ENCODE measurements around the gene CCDC182.

DNA sequence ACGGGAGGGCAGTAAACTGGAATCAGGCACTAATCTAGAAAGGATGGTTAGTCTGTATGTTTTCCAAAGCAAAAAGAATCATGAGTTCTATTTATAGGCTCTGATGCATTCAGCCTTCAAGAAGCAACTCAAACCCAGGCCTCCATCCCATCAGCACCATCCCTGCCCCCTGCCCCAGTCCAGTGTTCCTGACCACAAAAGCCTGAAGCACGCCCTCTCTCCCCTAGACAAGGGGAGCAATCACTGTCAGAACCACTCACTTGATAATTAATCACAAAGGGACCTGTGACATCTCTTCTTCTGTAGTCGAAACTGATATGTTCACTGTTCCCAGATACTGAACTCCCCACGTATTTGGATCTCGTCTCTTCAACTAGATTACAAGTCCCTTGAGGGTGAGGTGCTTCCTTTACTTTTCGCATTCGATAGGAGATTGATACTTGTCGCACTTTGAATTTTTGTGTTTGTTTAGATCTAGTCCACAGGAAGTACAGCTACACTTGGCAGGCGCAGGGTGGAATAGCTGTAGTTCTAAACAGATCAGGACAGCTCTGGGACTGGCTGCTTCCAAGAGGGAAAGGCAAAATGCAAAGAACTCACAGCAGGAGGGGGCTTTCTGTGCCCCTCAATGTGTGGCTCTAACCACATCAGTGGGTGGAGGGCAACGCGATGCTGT, 36.4 kb upstream of the CCDC182 start:
- TF ChIP-seq, protein P1, sequence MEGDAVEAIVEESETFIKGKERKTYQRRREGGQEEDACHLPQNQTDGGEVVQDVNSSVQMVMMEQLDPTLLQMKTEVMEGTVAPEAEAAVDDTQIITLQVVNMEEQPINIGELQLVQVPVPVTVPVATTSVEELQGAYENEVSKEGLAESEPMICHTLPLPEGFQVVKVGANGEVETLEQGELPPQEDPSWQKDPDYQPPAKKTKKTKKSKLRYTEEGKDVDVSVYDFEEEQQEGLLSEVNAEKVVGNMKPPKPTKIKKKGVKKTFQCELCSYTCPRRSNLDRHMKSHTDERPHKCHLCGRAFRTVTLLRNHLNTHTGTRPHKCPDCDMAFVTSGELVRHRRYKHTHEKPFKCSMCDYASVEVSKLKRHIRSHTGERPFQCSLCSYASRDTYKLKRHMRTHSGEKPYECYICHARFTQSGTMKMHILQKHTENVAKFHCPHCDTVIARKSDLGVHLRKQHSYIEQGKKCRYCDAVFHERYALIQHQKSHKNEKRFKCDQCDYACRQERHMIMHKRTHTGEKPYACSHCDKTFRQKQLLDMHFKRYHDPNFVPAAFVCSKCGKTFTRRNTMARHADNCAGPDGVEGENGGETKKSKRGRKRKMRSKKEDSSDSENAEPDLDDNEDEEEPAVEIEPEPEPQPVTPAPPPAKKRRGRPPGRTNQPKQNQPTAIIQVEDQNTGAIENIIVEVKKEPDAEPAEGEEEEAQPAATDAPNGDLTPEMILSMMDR (IDR thresholded peaks at IDR 0.05), result no peak
- no peak for TF ChIP-seq POLR2A (IDR thresholded peaks at IDR 0.05)
